Measurements from ENCODE around the gene SLC29A3. TPM values are rescaled to one million over a fixed set of nuclear protein-coding genes. Genes with fewer than 3 reads are reported as not detected.

SLC29A3 gene
- total and polyA plus RNA-seq, 2 experiments from 2014 or later: 10.3 to 12.3 TPM

GRCh38 chr10:71297343-71297742 lies 21.7 kb upstream of the SLC29A3 start (continued):
- TF ChIP-seq ZNF462 (CRISPR knock-in tag; IDR thresholded peaks at IDR 0.05) (no peak), NANOG (IDR thresholded peaks at IDR 0.05; ENCODE audit: borderline replicate concordance) (no peak)

DNA sequence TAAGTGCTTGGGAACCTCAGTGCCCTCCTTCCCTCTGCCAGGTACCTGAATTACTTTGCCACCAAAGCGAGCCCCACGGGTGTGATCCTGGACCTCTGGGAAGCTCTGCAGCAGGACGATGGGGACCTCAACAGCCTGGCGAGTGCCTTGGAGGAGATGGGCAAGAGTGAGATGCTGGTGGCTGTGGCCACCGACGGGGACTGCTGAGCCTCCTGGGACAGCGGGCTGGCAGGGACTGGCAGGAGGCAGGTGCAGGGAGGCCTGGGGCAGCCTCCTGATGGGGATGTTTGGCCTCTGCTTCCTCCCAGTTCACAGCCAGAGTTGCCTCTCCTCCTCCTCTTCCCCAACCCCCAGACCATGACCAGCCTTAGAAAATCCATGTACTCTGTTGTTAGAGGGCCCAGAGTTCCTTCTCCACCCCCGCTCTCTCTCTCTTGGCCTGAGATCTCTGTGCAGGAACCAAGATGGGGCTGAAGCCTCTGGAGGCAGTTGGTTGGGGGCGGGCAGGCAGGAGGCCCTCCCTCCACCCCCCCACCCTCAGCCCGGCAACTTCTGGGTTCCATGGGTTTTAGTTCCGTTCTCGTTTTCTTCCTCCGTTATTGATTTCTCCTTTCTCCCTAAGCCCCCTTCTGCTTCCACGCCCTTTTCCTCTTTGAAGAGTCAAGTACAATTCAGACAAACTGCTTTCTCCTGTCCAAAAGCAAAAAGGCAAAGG lies 19.8 kb upstream of the SLC29A3 start:
- no peak overlapping the region for H2AFZ ChIP-seq
- H3K79me2 ChIP-seq (replicated peaks; ENCODE audit: insufficient read depth): no peaks in the 10 kb centered on the region
- H3K4me1 ChIP-seq (ENCODE audit: insufficient read depth): no peaks in the 10 kb centered on the region
- Mint-ChIP-seq H3K4me1 (no peaks in the 10 kb centered on the region), H3K27me3 (ENCODE audit: insufficient read depth, low read depth, poor library complexity) (no peaks in the 10 kb centered on the region), H3K9me3 (no peaks in the 10 kb centered on the region), H3K4me3 (no peak overlapping the region), H3K36me3 (ENCODE audit: low read depth) (peaks cover 33% of the 10 kb centered on the region), H3K27ac (no peak overlapping the region)
- no peaks in the 10 kb centered on the region; the same call in 1 of the 2 replicates for H3K36me3 ChIP-seq (ENCODE audit: insufficient read depth)
- H3K9me2 ChIP-seq (ENCODE audit: insufficient read depth): no peaks in the 10 kb centered on the region
- no peak overlapping the region for H3K4me3 ChIP-seq
- DNase-seq (ENCODE audit: low spot score) (no peak), ATAC-seq (no peak)
- H3K27me3 ChIP-seq (ENCODE audit: insufficient read depth): no peaks in the 10 kb centered on the region
- no peaks in the 10 kb centered on the region for H3F3A ChIP-seq (replicated peaks; ENCODE audit: low read depth)
- 0 out of 2 replicates have a peak, but pooled peaks cover 4% of the 10 kb centered on the region for H4K20me1 ChIP-seq (replicated peaks; ENCODE audit: insufficient read depth)
- no peak overlapping the region for H3K4me2 ChIP-seq
- no peak overlapping the region for H3K27ac ChIP-seq (ENCODE audit: low read depth)
- TF ChIP-seq NANOG (IDR thresholded peaks at IDR 0.05; ENCODE audit: borderline replicate concordance) (no peak), ZNF462 (CRISPR knock-in tag; IDR thresholded peaks at IDR 0.05) (no peak), ZNF114 (CRISPR knock-in tag; IDR thresholded peaks at IDR 0.05) (no peak), REST (IDR thresholded peaks at IDR 0.05; ENCODE audit: unreplicated experiment) (no peak)

Measured in GM23338 (cell line).